ENCODE results near the gene TRABD2B.

Gene TRABD2B

DNA sequence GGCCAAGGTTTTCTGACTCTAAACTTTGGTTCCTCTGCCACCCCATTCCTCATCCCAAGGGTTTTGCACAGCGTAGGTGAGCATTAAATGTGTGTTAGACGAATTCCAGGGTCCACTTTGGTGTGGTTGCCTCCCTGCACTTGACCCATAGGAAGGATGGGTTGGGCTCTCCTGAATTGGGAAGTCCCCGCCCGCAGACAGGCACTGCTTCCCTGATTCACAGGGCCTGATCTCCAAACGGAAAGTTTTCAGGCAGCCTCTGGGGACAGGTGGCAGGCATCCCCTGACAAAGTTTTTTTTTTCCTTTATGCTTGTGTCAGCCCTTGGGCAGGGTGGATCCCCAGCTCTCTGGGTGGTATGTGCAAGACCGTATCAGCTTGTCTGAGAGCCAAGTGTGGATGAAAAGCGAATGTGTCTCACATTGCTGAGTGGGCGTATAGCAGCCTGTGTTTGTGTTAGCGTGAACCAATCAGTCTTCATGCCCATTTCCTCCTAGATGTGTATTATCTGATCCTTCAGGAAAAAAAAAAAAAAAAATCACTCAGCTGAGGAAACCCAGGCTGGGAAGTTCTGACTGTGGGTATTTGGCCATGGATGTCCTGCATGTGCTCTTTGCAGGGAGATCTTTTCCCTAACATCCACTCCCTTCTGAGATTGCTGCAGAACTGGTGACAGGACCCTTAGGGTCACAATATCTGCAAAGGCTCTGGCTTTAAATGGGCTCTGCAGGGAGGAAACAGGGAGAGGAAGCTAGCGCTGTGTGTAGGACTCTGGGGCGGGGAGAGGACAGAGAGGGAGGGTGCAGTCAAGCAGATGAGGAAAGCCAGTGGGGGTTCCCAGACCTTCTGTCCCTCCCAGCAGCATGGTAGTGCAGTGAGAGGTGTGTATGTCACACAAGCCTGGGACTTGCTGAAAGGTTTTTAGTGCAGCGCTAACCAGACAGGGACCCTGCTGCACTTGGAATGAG lies 42.2 kb upstream of the TRABD2B start:
- TF ChIP-seq NFIC (IDR thresholded peaks at IDR 0.05): no peak
- TF ChIP-seq, protein P1, sequence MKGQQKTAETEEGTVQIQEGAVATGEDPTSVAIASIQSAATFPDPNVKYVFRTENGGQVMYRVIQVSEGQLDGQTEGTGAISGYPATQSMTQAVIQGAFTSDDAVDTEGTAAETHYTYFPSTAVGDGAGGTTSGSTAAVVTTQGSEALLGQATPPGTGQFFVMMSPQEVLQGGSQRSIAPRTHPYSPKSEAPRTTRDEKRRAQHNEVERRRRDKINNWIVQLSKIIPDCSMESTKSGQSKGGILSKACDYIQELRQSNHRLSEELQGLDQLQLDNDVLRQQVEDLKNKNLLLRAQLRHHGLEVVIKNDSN (IDR thresholded peaks at IDR 0.05): no peak
- no peak for TF ChIP-seq EGR1 (IDR thresholded peaks at IDR 0.05)
- no peak for TF ChIP-seq CEBPB (IDR thresholded peaks at IDR 0.05)

DNA sequence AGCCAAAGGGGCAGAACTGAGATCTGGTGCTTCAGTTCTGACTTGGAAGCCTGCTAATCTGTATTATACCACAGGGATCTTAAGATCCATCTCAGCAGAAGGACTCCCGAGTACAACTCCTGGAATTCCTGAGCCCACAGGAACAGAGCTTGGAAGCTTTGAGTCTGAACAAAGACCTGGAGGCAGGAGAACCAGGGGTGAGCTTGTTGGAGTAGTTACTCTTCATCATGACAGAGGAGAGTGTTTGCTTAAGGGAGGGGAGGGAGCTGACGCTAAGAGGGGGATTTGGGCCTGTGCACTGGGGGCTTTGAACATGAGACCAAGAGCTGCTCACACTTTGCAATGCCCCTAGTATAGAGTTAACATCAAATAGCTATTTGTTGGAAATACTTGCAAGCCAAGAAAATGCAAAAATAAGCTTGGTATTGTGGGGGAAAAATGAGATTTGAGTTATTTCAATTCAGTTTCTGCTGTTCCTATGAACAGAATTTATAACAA lies 41.1 kb upstream of the TRABD2B start:
- TF ChIP-seq CREB1 (IDR thresholded peaks at IDR 0.05; ENCODE audit: low read depth) (no peak), EP300 (IDR thresholded peaks at IDR 0.05; ENCODE audit: borderline replicate concordance) (no peak), TEAD4 (IDR thresholded peaks at IDR 0.05) (no peak), TAF1 (IDR thresholded peaks at IDR 0.05; ENCODE audit: low read depth) (no peak), TCF12 (IDR thresholded peaks at IDR 0.05; ENCODE audit: low read depth) (no peak), RAD21 (IDR thresholded peaks at IDR 0.05; ENCODE audit: low read depth) (no peak)
- TF ChIP-seq, protein P1 (IDR thresholded peaks at IDR 0.05): no peak
- TF ChIP-seq, protein P2, sequence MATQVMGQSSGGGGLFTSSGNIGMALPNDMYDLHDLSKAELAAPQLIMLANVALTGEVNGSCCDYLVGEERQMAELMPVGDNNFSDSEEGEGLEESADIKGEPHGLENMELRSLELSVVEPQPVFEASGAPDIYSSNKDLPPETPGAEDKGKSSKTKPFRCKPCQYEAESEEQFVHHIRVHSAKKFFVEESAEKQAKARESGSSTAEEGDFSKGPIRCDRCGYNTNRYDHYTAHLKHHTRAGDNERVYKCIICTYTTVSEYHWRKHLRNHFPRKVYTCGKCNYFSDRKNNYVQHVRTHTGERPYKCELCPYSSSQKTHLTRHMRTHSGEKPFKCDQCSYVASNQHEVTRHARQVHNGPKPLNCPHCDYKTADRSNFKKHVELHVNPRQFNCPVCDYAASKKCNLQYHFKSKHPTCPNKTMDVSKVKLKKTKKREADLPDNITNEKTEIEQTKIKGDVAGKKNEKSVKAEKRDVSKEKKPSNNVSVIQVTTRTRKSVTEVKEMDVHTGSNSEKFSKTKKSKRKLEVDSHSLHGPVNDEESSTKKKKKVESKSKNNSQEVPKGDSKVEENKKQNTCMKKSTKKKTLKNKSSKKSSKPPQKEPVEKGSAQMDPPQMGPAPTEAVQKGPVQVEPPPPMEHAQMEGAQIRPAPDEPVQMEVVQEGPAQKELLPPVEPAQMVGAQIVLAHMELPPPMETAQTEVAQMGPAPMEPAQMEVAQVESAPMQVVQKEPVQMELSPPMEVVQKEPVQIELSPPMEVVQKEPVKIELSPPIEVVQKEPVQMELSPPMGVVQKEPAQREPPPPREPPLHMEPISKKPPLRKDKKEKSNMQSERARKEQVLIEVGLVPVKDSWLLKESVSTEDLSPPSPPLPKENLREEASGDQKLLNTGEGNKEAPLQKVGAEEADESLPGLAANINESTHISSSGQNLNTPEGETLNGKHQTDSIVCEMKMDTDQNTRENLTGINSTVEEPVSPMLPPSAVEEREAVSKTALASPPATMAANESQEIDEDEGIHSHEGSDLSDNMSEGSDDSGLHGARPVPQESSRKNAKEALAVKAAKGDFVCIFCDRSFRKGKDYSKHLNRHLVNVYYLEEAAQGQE (IDR thresholded peaks at IDR 0.05; ENCODE audit: low read depth): no peak

DNA sequence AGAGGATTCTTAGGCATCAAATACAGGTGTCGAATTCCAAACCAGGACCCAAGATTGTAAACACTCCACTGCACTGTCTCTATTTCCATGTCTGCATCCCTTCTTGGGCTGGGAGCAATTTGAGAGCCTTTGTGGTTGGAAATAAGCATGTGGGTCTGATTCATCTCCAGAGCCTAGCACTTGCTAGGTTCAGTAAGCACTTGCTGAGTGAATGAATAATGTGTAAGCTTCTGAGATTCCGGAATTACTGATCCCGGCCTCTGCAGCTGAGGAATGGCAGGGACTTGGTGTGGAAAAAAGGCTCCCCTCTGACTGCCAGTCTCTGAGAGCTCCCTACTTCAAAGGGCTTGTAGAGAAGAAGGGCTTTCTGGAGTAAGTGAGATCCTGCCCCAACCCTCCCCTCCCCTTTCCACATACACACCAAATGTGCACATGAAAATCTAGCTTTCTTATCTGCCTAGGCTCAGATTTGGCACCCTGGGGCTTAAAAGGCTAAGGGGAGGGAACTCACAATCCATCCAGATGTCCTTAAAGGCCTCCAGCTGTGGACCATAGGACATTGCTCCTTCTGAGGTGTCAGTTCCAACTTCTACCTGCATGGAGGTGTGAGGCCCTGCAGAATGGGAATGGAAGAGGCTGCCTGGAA lies 39.6 kb upstream of the TRABD2B start:
- no peak for TF ChIP-seq RAD21 (IDR thresholded peaks at IDR 0.05; ENCODE audit: low read depth)
- TF ChIP-seq CREB1 (IDR thresholded peaks at IDR 0.05; ENCODE audit: low read depth): no peak
- TF ChIP-seq, protein P1 (IDR thresholded peaks at IDR 0.05): no peak
- no peak for TF ChIP-seq YY1 (IDR thresholded peaks at IDR 0.05; ENCODE audit: low read depth)
- no peak for TF ChIP-seq TAF1 (IDR thresholded peaks at IDR 0.05; ENCODE audit: low read depth)
- no peak for TF ChIP-seq ZBTB7A (IDR thresholded peaks at IDR 0.05; ENCODE audit: low read depth)
- no peak for TF ChIP-seq EGR1 (IDR thresholded peaks at IDR 0.05)
- no peak for TF ChIP-seq EP300 (IDR thresholded peaks at IDR 0.05; ENCODE audit: borderline replicate concordance)
- no peak for TF ChIP-seq NFIC (IDR thresholded peaks at IDR 0.05)
- TF ChIP-seq MAX (IDR thresholded peaks at IDR 0.05): no peak
- TF ChIP-seq TEAD4 (IDR thresholded peaks at IDR 0.05): no peak
- TF ChIP-seq, protein P2 (IDR thresholded peaks at IDR 0.05; ENCODE audit: low read depth): no peak
- TF ChIP-seq TCF12 (IDR thresholded peaks at IDR 0.05; ENCODE audit: low read depth): no peak
- TF ChIP-seq FOXM1 (IDR thresholded peaks at IDR 0.05; ENCODE audit: borderline replicate concordance, low read depth): no peak

GRCh38 chr1:48035371-48036141 lies 38.4 kb upstream of the TRABD2B start:
- TF ChIP-seq MAX (IDR thresholded peaks at IDR 0.05) (no peak), TAF1 (IDR thresholded peaks at IDR 0.05; ENCODE audit: low read depth) (no peak), YY1 (IDR thresholded peaks at IDR 0.05; ENCODE audit: low read depth) (no peak), EGR1 (IDR thresholded peaks at IDR 0.05) (no peak), TCF12 (IDR thresholded peaks at IDR 0.05; ENCODE audit: low read depth) (no peak), FOXM1 (IDR thresholded peaks at IDR 0.05; ENCODE audit: borderline replicate concordance, low read depth) (no peak), TEAD4 (IDR thresholded peaks at IDR 0.05) (no peak), EP300 (IDR thresholded peaks at IDR 0.05; ENCODE audit: borderline replicate concordance) (no peak), ZBTB7A (IDR thresholded peaks at IDR 0.05; ENCODE audit: low read depth) (no peak), CREB1 (IDR thresholded peaks at IDR 0.05; ENCODE audit: low read depth) (no peak), NFIC (IDR thresholded peaks at IDR 0.05) (no peak), RAD21 (IDR thresholded peaks at IDR 0.05; ENCODE audit: low read depth) (no peak), CEBPB (IDR thresholded peaks at IDR 0.05) (no peak)
- TF ChIP-seq, protein P2 (IDR thresholded peaks at IDR 0.05; ENCODE audit: low read depth): no peak
- TF ChIP-seq, protein P1 (IDR thresholded peaks at IDR 0.05): no peak
